ENCODE measurements around the gene WASHC3.

DNA sequence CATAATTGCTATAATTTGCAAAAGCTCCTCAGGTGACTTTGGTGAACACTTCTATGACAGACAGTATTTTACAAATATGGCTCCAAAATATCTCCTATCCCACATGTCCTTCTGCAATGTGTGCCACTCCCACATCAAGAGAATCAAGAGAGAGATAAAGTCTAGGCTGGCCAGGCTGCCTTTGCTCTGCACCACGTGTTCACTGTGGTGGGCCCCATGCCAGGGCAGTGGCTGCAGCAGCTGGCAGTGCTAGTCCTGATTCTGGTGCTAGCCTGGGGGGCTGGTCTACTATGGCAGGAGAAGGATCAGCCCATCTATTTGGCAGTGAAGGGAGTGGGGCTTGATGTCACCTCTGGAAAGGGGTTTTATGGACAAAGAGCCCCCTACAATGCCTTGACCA lies 98.1 kb downstream of the WASHC3 start:
- TF ChIP-seq POLR2A (IDR thresholded peaks at IDR 0.05) (no peak), EP300 (IDR thresholded peaks at IDR 0.05) (no peak)
- TF ChIP-seq, protein P1, sequence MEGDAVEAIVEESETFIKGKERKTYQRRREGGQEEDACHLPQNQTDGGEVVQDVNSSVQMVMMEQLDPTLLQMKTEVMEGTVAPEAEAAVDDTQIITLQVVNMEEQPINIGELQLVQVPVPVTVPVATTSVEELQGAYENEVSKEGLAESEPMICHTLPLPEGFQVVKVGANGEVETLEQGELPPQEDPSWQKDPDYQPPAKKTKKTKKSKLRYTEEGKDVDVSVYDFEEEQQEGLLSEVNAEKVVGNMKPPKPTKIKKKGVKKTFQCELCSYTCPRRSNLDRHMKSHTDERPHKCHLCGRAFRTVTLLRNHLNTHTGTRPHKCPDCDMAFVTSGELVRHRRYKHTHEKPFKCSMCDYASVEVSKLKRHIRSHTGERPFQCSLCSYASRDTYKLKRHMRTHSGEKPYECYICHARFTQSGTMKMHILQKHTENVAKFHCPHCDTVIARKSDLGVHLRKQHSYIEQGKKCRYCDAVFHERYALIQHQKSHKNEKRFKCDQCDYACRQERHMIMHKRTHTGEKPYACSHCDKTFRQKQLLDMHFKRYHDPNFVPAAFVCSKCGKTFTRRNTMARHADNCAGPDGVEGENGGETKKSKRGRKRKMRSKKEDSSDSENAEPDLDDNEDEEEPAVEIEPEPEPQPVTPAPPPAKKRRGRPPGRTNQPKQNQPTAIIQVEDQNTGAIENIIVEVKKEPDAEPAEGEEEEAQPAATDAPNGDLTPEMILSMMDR (IDR thresholded peaks at IDR 0.05) = no peak
